GM12878 (cell line): ENCODE data around the gene ACKR1. TPM values are rescaled to one million over a fixed set of nuclear protein-coding genes. Genes with fewer than 3 reads are reported as not detected.

Experiments used
- ATAC-seq: fragments of 200-7000 bp; cut with Tn5 transposase; 3 replicates; pipeline ENCODE4 v1.9.1; 2020; ENCODE audit warnings: mild to moderate bottlenecking, moderate library complexity
- BruUV-seq: library from RNA; stranded (reverse); fragments of 400-500 nt; replicated peaks from 2 replicates; lab custom pipeline; 2021; lab: Mats Ljungman, UMichigan
- CTCF ChIA-PET: fragments of 300-600 bp; sonication (Branson Sonifier 250); formaldehyde crosslinking; extraction: SDS; loops from one replicate; lab custom pipeline; 2021; ENCODE audit warnings: inconsistent platforms; lab: Yijun Ruan, JAX
- POLR2A ChIA-PET: fragments of 350-600 bp; formaldehyde crosslinking; extraction: SDS; loops from one replicate; lab custom pipeline; 2021; ENCODE audit warnings: inconsistent platforms; lab: Charles Lee
- RAD21 ChIA-PET: fragments of 300-600 bp; sonication (Branson Sonifier 250); formaldehyde crosslinking; loops from one replicate; lab custom pipeline; 2023; ENCODE audit warnings: antibody characterized with exemption; ENCODE audit not compliant: unreplicated experiment; lab: Charles Lee
- SMC1A ChIA-PET: fragments of 300-600 bp; sonication (Branson Sonifier 250); formaldehyde crosslinking; loops from one replicate; lab custom pipeline; 2023; ENCODE audit not compliant: unreplicated experiment, uncharacterized antibody; lab: Charles Lee
- DNase-seq: peaks from one replicate; pipeline ENCODE4 v3.0.0-alpha.2; 2011; ENCODE audit warnings: low read depth, low spot score
- FAIRE-seq: peaks from 3 replicates; lab custom pipeline; 2011; peaks lifted over from hg19 to GRCh38; lab: Jason Lieb, UNC
- H2AFZ ChIP-seq: 2 replicates; pipeline ENCODE4 v1.6.0; 2011; ENCODE audit warnings: low read depth, low read length, control low read depth; ENCODE audit not compliant: control insufficient read depth
- H3K27ac ChIP-seq: 2 replicates; pipeline ENCODE4 v1.5.1; 2011; ENCODE audit warnings: control low read depth; ENCODE audit not compliant: control insufficient read depth, insufficient read depth
- H3K27me3 ChIP-seq, 2 experiments: replicated peaks in 1 of 2; 2 replicates each; pipeline versions ENCODE4 v1.6.0 to v1.6.1; 2011; ENCODE audit warnings: low read length in 1 of 2; ENCODE audit not compliant: control insufficient read depth in 2 of 2, insufficient read depth in 2 of 2
- H3K36me3 ChIP-seq, 2 experiments: 2 replicates each; pipeline ENCODE4 v1.5.1; 2011; ENCODE audit warnings: low read length in 1 of 2; ENCODE audit not compliant: control insufficient read depth in 2 of 2, insufficient read depth in 2 of 2
- H3K4me1 ChIP-seq: 2 replicates; pipeline ENCODE4 v1.6.1; 2011; ENCODE audit warnings: mild to moderate bottlenecking, low read length, moderate library complexity, mixed read lengths; ENCODE audit not compliant: control insufficient read depth, insufficient read depth
- H3K4me2 ChIP-seq: 2 replicates; pipeline ENCODE4 v1.6.0; 2011; ENCODE audit warnings: control low read depth; ENCODE audit not compliant: control insufficient read depth, insufficient read depth
- H3K4me3 ChIP-seq: fragments of 200-600 bp; sonication (generic); 2 replicates; pipeline ENCODE4 v1.5.1; 2016
- H3K79me2 ChIP-seq: 2 replicates; pipeline ENCODE4 v1.6.0; 2011; ENCODE audit warnings: low read length; ENCODE audit not compliant: control insufficient read depth, insufficient read depth
- H3K9ac ChIP-seq: 2 replicates; pipeline ENCODE4 v1.8.0; 2011; ENCODE audit warnings: low read length, control low read depth, mixed read lengths; ENCODE audit not compliant: control insufficient read depth, insufficient read depth
- H3K9me3 ChIP-seq: replicated peaks from 3 replicates; pipeline ENCODE4 v1.5.1; 2011; ENCODE audit warnings: mild to moderate bottlenecking, low read length; ENCODE audit not compliant: control insufficient read depth, insufficient read depth
- H4K20me1 ChIP-seq: 2 replicates; pipeline ENCODE4 v1.6.0; 2011; ENCODE audit not compliant: control insufficient read depth, insufficient read depth
- CBX5 ChIP-seq: sonication (generic); IDR thresholded peaks from 2 replicates; pipeline ENCODE4 v1.6.1; 2016; ENCODE audit warnings: low read depth, moderate library complexity, mild to moderate bottlenecking, inconsistent platforms
- CHD1 ChIP-seq: IDR thresholded peaks from 2 replicates; pipeline ENCODE4 v1.6.1; 2012; ENCODE audit warnings: low read depth, low read length, improper control_type of control experiment
- GABPA ChIP-seq: IDR thresholded peaks from 2 replicates; pipeline ENCODE4 v1.6.1; 2014; ENCODE audit warnings: antibody characterized with exemption, low read depth, mild to moderate bottlenecking, inconsistent platforms
- IKZF1 ChIP-seq: fragments of 450-650 bp; conservative IDR thresholded peaks from 2 replicates; pipeline ENCODE4 v1.6.1; 2017; ENCODE audit warnings: antibody characterized with exemption, mild to moderate bottlenecking
- NBN ChIP-seq: fragments of 450-650 bp; IDR thresholded peaks from 2 replicates; pipeline ENCODE4 v1.6.1; 2016
- POLR2A ChIP-seq: IDR thresholded peaks from 2 replicates; pipeline ENCODE4 v1.6.1; 2011; ENCODE audit warnings: low read depth, mild to moderate bottlenecking, low read length
- RUNX3 ChIP-seq: IDR thresholded peaks from 2 replicates; pipeline ENCODE4 v1.6.1; 2012; ENCODE audit warnings: low read length, inconsistent platforms
- TAF1 ChIP-seq: IDR thresholded peaks from 2 replicates; pipeline ENCODE4 v1.6.1; 2011; ENCODE audit warnings: mild to moderate bottlenecking, low read depth, low read length, borderline replicate concordance
- ZNF207 ChIP-seq: fragments of 450-650 bp; IDR thresholded peaks from 2 replicates; pipeline ENCODE4 v1.6.1; 2014; ENCODE audit warnings: antibody characterized with exemption, mild to moderate bottlenecking, borderline replicate concordance
- WGBS: methylation state at CpG from one replicate; pipeline ENCODE4 v1.1.6; 2016; ENCODE audit warnings: low lambda C conversion rate; ENCODE audit not compliant: insufficient replicate concordance, insufficient coverage; ENCODE audit errors: missing lambda C conversion rate; 5-methylcytosine and 5-hydroxymethylcytosine counted together
- in situ Hi-C: fragments of 300-500 bp; cut with MboI; formaldehyde crosslinking; loops from 9 replicates; pipeline ENCODE4 v1.14.3; 2018; ENCODE audit warnings: mixed read lengths
- intact Hi-C: fragments of 100-400 bp; cut with micrococcal nuclease; formaldehyde crosslinking; loops from one replicate; pipeline ENCODE4 v1.14.2; 2022; ENCODE audit not compliant: unreplicated experiment
- polyA plus RNA-seq, 11 experiments: library from polyadenylated mRNA; depleted of rRNA in 4 of 11; unstranded in 6 of 11; stranded (reverse) in 5 of 11; fragments of >200 nt; fragmentation: Nextera tagmentation in 4 of 11; fragmentation: Illumina TruSeq in 1 of 11; extraction: Ambion mirVana in 4 of 11; extraction: Trizol in 1 of 11; gene quantifications; 1 replicate in 1 of 11; 2 replicates in 10 of 11; pipeline versions ENCODE4 v1.2.1 to v1.2.3, GENCODE V29; 2011 to 2016; ENCODE audit warnings: inconsistent platforms in 2 of 11, missing spikeins in 2 of 11, low read depth in 1 of 11
- total RNA-seq, 4 experiments: library from RNA; depleted of rRNA in 3 of 4; stranded (reverse); fragments of >200 nt in 3 of 4; fragmentation: Illumina TruSeq in 1 of 4; extraction: Trizol in 1 of 4; gene quantifications; 2 replicates each; pipeline versions ENCODE4 v1.2.1 to v1.2.3, GENCODE V29; 2013 to 2021
- TF ChIP-seq, protein P1 (sequence below): fragments of 450-650 bp; IDR thresholded peaks from 2 replicates; pipeline ENCODE4 v1.6.1; 2017; ENCODE audit warnings: mild to moderate bottlenecking, moderate library complexity
- TF ChIP-seq, protein P2 (sequence below): fragments of 450-650 bp; IDR thresholded peaks from 2 replicates; pipeline ENCODE4 v1.6.1; 2018; ENCODE audit warnings: mild to moderate bottlenecking, low read depth, moderate library complexity; ENCODE audit not compliant: partially characterized antibody
- TF ChIP-seq, protein P3 (sequence below): fragments of 450-650 bp; IDR thresholded peaks from 2 replicates; pipeline ENCODE4 v1.6.1; 2017; ENCODE audit warnings: low read depth, mild to moderate bottlenecking, moderate library complexity
- TF ChIP-seq, protein P4 (sequence below): IDR thresholded peaks from 2 replicates; pipeline ENCODE4 v1.6.1; 2012; ENCODE audit warnings: low read length, inconsistent platforms

ACKR1 gene
- total and polyA plus RNA-seq, 10 of the 15 experiments (the other 5 are each of a cell fraction or from before 2014, with no cell fraction given), result 0.06 to 1.8 (median 0.38) TPM; not detected in 1

DNA sequence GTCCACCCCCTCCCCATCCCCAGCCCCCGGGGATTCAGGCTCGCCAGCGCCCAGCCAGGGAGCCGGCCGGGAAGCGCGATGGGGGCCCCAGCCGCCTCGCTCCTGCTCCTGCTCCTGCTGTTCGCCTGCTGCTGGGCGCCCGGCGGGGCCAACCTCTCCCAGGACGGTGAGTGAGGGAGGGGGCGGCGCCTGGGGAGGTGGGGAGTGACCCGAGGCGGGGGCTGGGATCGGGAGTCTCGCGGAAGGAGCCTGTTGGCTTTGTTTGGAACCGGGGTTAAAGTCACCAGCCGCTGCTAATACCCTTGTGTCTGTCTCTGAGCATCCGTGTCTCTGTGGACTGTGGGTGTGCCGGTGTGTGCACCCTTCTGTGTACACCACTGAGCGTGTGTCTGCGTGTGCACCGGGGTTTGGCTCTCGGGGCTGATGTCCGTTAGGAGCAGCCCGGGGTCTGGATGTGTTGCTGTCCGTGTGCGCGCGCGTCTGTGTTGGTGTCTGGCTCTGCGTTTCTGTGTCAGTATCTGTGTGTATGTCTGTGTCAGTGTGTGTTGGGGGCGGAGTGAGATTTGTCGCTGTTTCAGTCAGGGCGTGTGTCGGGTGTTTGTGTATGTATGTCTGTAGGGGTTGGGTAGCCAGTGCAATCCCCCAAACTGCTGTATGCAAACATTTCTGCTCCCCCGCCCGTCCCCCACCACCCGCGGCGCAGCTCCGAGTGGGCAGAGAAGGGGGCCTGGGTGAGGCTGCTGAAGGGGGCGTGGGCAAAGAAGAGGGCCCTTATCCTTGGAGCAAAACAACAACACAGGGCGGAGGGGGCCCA is 32.8 kb upstream of the ACKR1 start:
- H3K9me3 ChIP-seq, result no peaks in the 10 kb centered on the region
- SMC1A ChIA-PET, result no interaction called here
- POLR2A ChIA-PET, result interaction anchor here (0.6 kb wide), 1 partner anchor 288 kb away, joined by 7 read pairs; no protein-coding TSS in a partner anchor
- ATAC-seq (no peak; the same call in 2 of the 3 replicates), DNase-seq (no peak), FAIRE-seq (no peak)
- H3K4me2 ChIP-seq, result no peak overlapping the region
- no peak overlapping the region for H2AFZ ChIP-seq
- intact Hi-C loops, result no loop called here
- no TSS peak for BruUV-seq
- 17% methylated on average over 46 of the region's 49 CpGs for WGBS
- H3K79me2 ChIP-seq, result no peaks in the 10 kb centered on the region
- CTCF ChIA-PET, result interaction anchor here (0.7 kb wide), 1 partner anchor 39 kb away, joined by 3 read pairs; no protein-coding TSS in a partner anchor
- H4K20me1 ChIP-seq, result no peaks in the 10 kb centered on the region
- RAD21 ChIA-PET, result no interaction called here
- H3K4me3 ChIP-seq, result no peak overlapping the region
- peaks cover 1 to 10% of the 10 kb centered on the region in 2 experiments for H3K27me3 ChIP-seq
- H3K36me3 ChIP-seq, result no peaks in the 10 kb centered on the region
- H3K9ac ChIP-seq, result no peak overlapping the region
- H3K27ac ChIP-seq, result no peak overlapping the region
- no peaks in the 10 kb centered on the region for H3K4me1 ChIP-seq
- in situ Hi-C loops, result no loop called here
- no peak for TF ChIP-seq NBN
- no peak for TF ChIP-seq ZNF207
- TF ChIP-seq CBX5, result no peak
- TF ChIP-seq, protein P1, sequence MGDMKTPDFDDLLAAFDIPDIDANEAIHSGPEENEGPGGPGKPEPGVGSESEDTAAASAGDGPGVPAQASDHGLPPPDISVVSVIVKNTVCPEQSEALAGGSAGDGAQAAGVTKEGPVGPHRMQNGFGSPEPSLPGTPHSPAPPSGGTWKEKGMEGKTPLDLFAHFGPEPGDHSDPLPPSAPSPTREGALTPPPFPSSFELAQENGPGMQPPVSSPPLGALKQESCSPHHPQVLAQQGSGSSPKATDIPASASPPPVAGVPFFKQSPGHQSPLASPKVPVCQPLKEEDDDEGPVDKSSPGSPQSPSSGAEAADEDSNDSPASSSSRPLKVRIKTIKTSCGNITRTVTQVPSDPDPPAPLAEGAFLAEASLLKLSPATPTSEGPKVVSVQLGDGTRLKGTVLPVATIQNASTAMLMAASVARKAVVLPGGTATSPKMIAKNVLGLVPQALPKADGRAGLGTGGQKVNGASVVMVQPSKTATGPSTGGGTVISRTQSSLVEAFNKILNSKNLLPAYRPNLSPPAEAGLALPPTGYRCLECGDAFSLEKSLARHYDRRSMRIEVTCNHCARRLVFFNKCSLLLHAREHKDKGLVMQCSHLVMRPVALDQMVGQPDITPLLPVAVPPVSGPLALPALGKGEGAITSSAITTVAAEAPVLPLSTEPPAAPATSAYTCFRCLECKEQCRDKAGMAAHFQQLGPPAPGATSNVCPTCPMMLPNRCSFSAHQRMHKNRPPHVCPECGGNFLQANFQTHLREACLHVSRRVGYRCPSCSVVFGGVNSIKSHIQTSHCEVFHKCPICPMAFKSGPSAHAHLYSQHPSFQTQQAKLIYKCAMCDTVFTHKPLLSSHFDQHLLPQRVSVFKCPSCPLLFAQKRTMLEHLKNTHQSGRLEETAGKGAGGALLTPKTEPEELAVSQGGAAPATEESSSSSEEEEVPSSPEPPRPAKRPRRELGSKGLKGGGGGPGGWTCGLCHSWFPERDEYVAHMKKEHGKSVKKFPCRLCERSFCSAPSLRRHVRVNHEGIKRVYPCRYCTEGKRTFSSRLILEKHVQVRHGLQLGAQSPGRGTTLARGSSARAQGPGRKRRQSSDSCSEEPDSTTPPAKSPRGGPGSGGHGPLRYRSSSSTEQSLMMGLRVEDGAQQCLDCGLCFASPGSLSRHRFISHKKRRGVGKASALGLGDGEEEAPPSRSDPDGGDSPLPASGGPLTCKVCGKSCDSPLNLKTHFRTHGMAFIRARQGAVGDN, result no peak
- TF ChIP-seq GABPA, result no peak
- TF ChIP-seq POLR2A, result no peak
- TF ChIP-seq TAF1, result no peak
- no peak for TF ChIP-seq CHD1
- no peak for TF ChIP-seq RUNX3
- TF ChIP-seq IKZF1, result no peak
- TF ChIP-seq, protein P2, sequence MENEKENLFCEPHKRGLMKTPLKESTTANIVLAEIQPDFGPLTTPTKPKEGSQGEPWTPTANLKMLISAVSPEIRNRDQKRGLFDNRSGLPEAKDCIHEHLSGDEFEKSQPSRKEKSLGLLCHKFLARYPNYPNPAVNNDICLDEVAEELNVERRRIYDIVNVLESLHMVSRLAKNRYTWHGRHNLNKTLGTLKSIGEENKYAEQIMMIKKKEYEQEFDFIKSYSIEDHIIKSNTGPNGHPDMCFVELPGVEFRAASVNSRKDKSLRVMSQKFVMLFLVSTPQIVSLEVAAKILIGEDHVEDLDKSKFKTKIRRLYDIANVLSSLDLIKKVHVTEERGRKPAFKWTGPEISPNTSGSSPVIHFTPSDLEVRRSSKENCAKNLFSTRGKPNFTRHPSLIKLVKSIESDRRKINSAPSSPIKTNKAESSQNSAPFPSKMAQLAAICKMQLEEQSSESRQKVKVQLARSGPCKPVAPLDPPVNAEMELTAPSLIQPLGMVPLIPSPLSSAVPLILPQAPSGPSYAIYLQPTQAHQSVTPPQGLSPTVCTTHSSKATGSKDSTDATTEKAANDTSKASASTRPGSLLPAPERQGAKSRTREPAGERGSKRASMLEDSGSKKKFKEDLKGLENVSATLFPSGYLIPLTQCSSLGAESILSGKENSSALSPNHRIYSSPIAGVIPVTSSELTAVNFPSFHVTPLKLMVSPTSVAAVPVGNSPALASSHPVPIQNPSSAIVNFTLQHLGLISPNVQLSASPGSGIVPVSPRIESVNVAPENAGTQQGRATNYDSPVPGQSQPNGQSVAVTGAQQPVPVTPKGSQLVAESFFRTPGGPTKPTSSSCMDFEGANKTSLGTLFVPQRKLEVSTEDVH, result no peak
- TF ChIP-seq, protein P3, sequence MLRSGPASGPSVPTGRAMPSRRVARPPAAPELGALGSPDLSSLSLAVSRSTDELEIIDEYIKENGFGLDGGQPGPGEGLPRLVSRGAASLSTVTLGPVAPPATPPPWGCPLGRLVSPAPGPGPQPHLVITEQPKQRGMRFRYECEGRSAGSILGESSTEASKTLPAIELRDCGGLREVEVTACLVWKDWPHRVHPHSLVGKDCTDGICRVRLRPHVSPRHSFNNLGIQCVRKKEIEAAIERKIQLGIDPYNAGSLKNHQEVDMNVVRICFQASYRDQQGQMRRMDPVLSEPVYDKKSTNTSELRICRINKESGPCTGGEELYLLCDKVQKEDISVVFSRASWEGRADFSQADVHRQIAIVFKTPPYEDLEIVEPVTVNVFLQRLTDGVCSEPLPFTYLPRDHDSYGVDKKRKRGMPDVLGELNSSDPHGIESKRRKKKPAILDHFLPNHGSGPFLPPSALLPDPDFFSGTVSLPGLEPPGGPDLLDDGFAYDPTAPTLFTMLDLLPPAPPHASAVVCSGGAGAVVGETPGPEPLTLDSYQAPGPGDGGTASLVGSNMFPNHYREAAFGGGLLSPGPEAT, result no peak
- TF ChIP-seq, protein P4, sequence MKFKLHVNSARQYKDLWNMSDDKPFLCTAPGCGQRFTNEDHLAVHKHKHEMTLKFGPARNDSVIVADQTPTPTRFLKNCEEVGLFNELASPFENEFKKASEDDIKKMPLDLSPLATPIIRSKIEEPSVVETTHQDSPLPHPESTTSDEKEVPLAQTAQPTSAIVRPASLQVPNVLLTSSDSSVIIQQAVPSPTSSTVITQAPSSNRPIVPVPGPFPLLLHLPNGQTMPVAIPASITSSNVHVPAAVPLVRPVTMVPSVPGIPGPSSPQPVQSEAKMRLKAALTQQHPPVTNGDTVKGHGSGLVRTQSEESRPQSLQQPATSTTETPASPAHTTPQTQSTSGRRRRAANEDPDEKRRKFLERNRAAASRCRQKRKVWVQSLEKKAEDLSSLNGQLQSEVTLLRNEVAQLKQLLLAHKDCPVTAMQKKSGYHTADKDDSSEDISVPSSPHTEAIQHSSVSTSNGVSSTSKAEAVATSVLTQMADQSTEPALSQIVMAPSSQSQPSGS, result no peak
